Activated CD4-positive, alpha-beta T cell treated with anti-CD3 and anti-CD28 coated beads, Interleukin-2, Interleukin-6, amounts not matched to agents 100 ng/mL and 50 ng/mL, durations not matched to agents 16 hours and 8 hours (primary cell): ENCODE results near the gene ARHGAP12.
"Not testable (repeated sequence)": the region's sequence is repeated elsewhere in the genome, so short reads cannot be mapped to it uniquely, and the experiment has no call there.

Source experiments
- DNase-seq: peaks from one replicate; pipeline ENCODE4 v3.0.0-alpha.2; 2020

ARHGAP12 gene

DNA sequence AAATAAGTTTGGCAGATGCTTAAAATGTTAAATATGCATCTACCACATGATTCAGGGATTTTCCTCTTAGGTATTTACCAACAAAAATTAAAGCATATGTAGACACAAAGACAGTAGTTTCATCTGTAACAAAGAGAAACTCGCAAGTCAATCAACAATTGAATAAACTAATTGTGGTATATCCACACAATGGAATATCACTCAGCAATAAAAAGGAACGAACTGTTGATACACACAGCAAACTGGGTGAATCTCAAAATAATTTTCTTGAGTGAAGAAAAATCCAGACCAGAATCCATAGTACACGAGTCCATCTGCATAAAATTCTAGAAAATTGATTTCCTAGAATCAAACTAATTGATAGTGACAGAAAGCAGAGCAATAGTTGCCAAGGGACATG lies 5.2 kb downstream of the ARHGAP12 start:
- DNase-seq, result no peak

DNA sequence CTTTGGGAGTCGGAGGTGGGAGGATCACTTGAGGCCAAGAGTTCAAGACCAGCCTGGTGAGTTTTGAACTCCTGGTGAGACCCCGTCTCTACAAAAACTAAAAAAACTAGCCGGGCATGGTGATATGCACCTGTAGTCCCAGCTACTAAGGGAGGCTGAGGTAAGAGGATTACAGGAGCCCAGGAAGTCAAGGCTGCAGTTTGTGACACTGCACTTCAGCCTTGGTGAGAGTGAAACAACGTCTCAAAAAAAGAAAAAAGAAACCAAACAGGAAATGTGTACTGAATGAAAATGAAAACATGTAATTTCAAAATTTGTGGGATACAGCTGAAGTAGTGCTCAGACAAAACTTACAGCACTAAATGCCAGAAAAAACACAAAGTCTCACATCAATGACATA lies 7.6 kb downstream of the ARHGAP12 start:
- DNase-seq, result peak; percentile 71

DNA sequence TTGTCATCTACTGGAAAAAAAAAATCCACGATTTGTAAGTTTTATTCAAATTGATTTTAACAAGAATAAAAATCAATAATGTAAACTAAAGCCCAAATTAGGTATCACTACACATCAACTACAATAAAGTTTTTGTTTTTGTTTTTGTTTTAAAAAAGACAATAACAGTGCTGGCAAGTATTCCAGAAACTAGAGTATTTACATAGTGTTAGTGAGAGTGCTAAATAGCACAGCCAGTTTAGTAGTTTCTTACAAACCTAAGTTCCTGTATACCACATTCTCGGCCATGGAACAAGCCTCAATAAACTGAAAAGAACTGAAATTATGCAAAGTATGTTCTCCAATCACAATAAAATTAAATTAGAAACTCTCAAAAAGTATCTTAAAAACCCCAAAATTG lies 8.1 kb downstream of the ARHGAP12 start:
- no peak for DNase-seq

DNA sequence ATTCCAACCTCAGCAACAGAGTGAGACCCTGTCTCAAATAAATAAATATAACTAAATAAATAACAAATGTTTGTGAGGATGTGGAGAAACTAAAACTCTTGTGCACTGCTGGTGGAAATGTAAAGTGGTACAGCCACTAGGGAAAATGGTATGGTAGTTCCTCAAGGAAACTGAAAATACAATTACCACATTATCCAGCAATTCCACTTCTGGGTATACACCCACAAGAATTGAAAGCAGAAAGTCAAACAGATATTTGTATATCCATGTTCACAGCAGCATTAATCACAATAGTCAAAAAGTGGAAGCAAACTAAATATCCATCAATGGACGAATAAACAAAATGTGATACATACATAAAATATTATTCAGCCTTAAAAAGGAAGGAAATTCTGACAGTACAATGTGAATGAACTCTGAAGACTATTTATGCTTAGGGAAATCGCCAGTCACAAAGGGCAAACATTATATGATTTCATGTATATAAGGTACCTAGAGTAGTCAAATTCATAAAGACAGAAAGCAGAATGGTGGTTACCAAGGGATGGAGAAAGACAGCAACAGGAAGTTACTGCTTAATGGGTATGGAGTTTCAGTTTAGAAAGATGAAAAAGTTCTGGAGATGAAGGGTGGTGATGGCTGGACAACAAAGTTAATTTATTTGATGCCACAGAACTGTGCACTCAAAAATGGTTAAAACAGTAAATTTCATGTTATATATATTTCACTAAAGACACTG lies 9.8 kb downstream of the ARHGAP12 start:
- DNase-seq, result peak; percentile 42

DNA sequence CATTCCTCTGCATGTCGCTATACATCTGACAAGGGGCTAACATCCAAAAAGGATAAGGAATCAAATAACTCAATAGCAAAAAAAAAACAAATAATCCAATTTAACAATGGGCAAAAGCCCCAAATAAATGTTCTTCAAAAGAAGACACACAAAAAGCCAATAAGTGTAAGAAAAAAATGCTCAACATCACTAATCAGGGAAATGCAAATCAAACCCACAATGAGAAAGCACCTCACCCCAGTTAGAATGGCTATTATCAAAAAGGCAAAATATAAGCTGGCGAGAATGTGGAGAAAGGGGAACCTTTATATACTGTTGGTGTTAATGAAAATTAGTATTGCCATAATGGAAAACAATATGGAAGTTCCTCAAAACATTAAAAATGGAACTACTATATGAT lies 14.3 kb downstream of the ARHGAP12 start:
- no peak for DNase-seq

DNA sequence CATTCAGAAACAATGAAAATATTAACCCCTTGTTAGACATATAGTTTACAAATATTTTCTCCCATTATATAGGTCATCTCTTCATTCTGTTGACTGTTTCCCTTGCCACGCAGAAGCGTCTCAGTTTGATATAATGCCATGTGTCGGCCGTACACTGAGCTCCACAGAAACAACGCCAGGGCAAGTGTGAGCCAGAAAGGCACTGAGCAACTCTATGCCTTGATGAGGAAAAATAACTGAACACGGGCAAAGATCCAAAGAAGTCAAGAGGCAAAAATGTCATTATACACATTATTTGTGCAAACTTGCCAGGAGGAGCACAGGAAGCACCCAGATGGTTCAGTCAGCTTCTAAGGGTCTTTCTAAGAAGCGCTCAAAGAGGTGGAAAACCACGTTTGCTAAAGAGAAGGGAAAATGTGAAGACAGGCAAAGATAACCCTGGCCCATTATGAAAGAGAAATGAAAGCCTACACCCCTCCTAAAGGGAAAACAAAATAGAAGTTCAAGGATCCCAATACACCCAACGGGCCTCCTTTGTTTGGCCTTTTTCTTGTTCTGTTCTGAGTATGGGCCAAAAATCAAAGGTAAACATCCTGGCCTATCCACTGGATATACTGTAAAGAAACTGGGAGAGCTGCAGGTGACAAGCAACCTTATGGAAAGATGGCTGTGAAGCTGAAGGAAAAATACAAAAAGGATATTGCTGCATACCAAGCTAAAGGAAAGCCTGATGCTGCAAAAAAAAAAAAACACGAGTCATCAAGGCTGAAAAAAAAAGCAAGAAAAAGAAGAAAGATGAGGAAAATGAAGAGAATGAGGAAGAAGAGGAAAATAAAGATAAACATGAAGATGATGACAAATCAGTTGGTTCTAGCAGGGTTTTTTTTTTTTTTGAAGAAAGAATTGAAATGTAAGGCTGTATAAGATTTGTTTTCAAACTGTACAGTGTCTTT lies 15.5 kb downstream of the ARHGAP12 start:
- DNase-seq, result no peak

DNA sequence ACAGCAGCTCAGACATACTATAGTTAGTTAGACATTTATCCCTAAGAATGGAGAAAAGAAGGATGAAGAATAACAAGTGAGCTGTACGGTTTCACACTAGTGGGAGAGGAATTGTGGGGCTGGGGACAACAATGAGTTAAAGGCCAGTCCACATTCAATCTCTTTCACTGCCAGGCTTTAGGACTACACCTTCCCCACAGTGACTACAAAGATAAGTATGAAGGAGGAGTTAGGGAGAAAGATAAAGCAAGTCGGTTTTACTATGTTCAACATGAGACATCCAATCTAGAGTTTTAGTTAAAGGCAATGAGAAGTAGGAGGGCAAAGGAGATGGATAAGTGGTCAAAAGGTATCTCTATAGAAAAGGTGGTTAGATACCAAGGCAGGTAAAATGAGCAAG lies 16.3 kb downstream of the ARHGAP12 start:
- DNase-seq, result no peak

DNA sequence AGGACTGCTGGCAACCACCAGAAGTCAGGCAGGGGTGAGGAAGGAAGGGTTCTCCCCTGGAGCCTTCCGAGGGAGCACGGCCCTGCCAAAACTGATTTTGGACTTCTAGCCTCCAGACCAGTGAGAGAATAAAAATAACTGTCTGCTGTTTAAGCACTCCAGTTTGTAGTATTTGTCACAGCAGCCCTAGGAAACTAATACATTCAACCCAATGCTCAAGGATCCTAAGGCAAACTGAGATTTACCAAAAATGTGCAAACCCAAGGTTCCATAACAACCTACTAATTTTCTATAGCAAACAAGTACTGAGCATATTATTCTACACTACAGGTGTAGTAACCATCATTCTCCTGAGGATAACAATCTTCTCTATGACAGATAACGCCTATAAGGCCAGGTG lies 18.6 kb downstream of the ARHGAP12 start:
- no peak for DNase-seq

DNA sequence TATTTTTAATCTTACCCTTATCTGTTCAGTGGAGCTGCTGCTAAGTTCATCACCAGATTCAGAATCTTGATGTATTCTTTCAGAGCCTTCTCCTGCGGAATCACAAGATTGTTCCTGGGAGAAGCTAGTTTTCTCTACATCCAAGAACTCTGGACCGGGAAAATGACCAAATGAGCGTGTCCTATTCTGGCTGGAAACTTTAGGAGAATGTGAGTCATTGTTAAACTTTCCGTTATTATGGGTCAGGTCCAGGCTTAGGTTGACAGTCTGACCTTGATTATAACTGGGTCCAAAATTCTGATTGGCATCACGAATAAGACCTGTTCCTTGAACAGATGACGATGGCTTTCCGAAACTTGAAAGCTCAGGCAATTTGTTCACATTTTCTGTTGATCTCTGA lies 20.5 kb downstream of the ARHGAP12 start:
- DNase-seq, result no peak

DNA sequence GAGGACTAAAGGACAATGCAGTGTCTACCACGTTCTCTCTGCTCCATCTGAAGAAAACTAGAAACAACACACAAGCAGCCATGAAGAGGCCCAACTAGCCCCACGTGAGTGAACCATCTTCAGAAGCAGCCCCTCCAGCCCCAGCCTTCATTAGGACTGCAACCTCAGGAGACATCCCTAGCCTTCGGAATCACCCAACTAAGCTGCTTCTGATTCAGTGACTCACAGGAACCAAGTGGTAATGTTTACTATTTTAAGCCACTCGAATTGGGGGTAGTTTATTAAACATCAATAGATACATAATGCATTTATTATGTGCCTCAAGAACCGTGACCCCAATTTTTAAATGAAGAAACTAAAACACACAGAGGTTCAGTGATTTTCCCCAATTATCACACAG lies 22.6 kb downstream of the ARHGAP12 start:
- no peak for DNase-seq

DNA sequence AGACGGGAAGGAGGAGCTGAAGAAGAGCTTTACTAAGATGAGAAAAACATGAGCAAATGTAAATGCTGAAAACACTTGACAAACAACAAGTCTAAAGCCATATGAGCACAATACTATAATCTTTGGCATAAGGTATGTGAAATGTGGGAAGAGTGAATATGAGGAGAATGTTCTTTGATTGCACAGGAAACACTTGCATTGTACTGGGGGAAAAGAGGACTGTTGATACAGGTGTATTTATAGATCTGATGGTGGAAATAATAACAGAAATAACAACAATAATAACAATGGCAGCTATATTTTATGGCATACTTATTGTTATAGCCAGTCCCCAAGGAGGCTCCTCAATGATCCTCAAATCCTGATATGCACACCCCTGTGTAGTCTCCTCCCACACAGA lies 23.0 kb downstream of the ARHGAP12 start:
- no peak for DNase-seq

DNA sequence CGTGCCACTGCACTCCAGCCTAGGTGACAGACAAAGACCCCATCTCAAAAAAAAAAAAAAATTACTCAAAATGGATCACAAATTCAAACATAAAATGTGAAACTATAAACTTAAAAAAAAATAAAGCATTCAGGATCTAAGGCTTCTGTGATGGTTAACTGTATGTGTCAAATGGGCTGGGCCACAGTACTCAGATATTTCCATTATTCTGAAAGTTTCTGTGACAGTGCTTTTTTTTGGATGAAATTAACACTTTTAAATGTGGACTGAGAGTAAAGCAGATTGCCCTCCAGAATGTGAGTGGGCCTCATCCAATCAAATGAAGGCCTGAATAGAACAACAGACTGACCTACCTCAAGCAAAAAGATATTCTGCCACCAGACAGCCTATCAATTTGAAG lies 26.0 kb downstream of the ARHGAP12 start:
- DNase-seq, result no peak

DNA sequence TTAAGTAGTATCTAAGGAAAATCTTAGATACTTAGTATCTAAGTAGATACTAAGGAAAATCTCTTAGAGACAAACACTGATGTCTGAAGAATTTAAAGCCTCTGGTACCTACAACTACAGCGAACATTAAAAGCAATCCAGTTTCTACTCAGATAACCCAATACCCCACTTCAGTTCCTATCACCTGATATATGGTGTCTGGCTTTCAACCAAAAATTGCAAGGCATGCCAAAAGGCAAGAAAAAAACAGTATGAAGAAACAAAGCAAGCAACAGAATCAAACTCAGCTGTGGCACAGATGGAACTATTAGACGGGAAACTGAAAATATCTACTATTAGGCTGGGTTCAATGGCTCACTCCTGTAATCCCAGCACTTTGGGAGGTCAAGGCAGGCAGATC lies 31.1 kb downstream of the ARHGAP12 start:
- no peak for DNase-seq

DNA sequence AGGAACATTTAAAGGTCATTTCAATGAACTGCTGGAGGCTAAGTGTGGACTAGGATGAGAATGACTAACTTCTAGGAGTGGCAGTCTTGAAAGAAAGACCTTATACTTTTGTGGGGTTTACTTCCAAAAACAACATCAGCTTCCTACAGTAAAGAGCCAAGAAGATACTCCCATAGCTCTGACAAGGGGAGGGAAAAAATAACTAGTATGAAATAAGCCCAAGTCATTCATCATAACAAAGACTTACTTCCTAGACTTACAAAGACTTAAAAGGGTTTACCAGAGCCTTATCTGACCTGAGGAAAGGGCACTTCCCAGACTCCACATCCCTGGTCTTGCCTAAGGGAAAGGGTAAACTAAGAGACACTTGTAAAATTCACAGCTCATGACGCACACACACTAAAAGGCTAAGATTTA lies 31.7 kb downstream of the ARHGAP12 start:
- DNase-seq, result no peak

DNA sequence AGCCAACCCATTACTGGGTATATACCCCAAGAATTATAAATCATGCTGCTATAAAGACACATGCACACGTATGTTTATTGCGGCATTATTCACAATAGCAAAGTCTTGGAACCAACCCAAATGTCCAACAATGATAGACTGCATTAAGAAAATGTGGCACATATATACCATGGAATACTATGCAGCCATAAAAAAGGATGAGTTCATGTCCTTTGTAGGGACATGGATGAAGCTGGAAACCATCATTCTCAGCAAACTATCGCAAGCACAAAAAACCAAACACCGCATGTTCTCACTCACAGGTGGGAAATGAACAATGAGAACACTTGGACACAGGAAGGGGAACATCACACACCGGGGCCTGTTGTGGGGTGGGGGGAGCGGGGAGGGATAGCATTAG lies 32.9 kb downstream of the ARHGAP12 start:
- not testable (repeated sequence) for DNase-seq

DNA sequence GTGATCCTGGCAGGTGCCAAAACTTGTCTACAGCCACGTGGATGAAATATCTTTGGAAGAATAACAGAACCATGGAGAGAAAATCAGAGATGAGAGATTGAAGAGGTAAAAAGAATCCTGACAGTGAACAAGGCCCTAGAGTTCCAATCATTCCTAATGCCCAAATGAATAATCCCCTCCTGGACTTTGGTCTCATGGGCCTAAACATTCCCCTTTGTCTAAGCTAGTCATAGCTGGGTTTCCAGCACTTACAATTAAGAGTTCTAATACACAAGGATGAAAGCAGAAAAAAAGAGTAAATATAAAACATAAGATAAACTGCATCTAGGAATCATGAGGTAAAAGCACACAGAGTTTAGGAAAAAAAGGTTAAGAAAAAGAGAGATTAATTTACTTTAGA lies 40.2 kb downstream of the ARHGAP12 start:
- DNase-seq, result no peak

DNA sequence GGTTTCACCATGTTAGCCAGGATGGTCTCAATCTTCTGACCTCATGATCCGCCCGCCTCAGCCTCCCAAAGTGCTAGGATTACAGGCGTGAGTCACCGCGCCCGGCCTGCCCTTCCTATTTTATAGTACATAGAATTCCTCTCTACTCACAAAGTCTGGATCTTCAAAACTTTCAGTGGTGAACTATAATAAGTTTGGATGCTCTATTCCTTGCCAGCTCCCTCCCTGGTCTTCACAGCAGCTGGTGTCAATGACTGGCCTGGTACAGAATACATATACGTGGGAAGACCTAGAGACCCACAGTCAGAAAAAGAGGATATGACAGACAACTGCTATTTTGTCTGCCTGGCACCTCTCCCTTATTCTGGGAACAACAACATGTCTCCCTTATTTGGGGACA lies 40.8 kb downstream of the ARHGAP12 start:
- DNase-seq, result no peak

DNA sequence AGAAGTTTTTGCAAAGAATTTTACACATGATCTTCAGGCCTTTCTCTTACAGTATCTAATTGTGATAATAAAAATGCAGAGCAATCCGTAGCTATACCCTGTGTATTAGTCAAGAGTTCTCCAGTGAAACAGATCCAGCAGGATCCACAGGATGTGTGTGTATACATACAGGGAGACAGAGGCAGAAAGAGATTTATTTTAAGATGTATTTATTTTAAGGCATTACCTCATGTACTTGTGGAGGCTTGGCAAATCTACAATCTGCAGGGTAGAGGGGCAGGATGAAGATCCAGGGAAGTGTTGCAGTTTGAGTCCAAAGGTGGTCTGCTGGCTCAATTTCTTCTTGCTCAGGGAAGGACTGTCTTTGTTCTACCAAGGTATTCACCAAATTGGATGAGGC lies 41.7 kb downstream of the ARHGAP12 start:
- DNase-seq, result no peak

DNA sequence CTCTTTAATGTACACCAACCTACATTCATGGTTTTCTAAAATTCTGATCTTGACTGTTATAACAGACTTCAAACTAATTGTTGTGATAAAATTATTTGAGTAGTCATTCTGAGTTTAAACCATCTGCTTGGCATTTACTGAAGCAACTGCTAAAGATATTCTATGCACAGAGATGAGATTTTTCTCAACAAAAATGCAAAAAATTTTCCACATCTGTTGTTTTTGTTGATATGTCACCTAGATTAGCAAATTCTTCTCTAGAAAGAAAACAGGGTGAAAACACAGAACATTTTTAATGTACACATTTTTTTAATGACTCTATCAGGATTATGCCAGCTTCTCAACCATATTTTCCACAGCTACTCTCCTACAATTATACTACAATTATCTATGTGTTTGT lies 42.7 kb downstream of the ARHGAP12 start:
- DNase-seq, result no peak

DNA sequence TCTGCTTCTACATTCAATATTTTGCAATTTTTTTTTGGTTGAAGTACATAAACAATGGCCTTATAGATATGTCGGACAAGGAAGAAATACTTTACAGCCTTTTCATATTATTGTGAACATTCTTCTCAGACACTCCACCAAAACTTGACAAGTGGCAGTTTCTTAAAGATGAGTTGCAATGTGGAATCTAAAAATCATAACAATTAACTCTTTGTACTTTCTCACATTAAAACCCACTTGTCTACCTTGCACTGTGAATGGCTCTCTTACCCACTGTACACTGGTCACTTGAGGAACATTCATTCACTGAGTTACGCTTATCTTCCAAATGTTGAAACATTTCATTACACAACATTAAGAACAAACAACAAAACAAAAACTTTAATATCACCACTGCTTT lies 44.2 kb downstream of the ARHGAP12 start:
- DNase-seq, result no peak

DNA sequence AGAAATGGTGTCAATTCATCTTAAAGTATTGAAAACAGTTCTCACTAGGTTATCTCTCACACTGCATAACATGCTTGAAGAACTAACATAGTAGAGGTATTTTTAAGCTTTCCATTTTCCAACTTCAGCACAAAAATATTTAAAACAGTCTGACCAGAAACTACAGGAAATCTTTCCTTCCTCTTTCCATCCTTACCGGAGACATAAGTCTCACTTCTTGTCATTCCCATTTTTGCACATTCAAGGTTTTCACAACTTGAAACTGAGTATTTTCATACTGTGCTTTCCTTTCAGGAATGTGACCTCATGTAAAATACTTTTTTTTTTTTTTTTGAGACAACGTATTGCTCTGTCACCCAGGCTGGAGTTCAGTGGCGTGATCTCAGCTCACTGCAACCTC lies 45.2 kb downstream of the ARHGAP12 start:
- DNase-seq, result no peak

DNA sequence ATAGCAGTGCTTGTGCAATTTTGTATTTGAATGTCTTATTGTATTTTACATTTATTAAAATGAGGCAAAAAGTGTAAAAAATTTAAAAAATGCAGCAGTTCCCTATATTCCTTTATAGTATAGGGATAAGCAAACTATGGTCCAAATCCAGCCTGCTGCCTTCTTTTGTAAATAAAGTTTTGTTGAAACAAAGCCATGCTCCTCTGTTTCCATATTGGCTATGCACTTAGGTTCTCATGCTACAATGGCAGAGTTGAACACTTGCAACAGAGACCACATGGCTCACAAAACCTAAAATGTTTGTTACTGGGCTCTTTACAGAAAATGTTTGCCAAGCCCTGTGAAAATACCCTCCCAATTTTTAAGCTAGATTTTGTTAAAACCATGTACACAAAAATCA lies 50.1 kb downstream of the ARHGAP12 start:
- no peak for DNase-seq

DNA sequence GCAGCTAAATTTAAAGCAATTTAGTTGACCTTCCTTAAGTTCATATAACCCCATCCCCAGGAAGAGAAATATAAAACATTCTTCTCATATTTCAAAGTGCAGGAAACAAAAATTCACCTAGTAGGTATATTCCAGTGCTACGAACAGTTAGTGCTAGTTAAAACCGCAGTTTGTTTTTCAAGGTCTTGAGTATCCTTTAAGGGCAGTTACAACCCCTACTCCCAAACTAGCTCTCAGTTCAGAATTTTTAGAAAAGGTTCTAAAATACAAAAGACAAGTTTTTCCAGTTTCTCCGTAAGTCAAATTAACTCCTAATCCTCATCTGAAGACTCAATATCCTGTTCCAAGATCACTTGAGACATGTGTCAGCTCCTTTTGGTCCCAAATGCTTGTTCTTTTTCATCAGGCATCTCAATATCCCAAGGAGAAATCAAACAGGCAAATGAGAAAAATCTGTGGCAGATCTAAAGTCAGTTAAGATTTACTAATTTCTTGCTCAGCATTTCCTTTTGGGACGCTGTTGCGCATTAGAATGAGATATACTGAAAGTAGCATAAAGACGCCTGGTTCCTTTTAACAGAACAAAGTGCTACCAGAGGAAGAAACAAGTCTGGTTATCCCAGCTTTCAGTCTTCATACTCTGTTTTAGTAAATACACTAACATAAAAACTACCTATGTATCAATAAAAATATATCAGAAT lies 51.8 kb downstream of the ARHGAP12 start:
- DNase-seq, result peak; percentile 67

DNA sequence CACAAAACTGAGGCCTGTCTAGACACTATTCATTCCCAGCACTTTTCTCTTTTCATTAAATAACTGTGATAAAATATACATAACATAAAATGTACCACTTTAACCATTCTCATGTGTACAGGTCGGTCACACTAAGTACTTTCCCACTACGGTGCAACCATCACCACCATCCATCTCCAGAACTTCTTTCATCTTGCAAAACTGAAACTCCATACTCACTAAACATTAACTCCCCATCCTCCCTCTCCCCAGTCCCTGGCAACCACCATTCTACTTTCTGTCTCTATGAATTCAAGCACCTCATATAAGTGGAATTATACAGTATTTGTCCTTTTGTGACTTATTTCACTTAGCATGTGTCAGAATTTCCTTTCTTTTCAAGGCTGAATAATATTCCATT lies 53.0 kb downstream of the ARHGAP12 start:
- DNase-seq, result peak; percentile 28
